Neuronal stem cell (in vitro differentiated cells): ENCODE measurements around the gene RNLS. TPM values are rescaled to one million over a fixed set of nuclear protein-coding genes. Genes with fewer than 3 reads are reported as not detected.

ENCODE experiments used
- DNase-seq: peaks from one replicate; pipeline ENCODE4 v3.0.0-alpha.2; 2013; ENCODE audit warnings: low spot score
- H2AFZ ChIP-seq: one replicate; pipeline ENCODE4 v1.6.1; 2013; ENCODE audit warnings: mild to moderate bottlenecking, low read length, inconsistent platforms
- H2AK5ac ChIP-seq: 2 replicates; pipeline ENCODE4 v1.6.1; 2013; ENCODE audit warnings: low read depth, mild to moderate bottlenecking, inconsistent platforms, low read length, moderate library complexity, mixed read lengths
- H2BK120ac ChIP-seq: 2 replicates; pipeline ENCODE4 v1.6.1; 2013; ENCODE audit warnings: low read depth, mild to moderate bottlenecking, inconsistent platforms, low read length, moderate library complexity, mixed read lengths
- H2BK12ac ChIP-seq: one replicate; pipeline ENCODE4 v1.6.1; 2013; ENCODE audit warnings: low read length, inconsistent platforms
- H2BK15ac ChIP-seq: 2 replicates; pipeline ENCODE4 v1.6.1; 2013; ENCODE audit warnings: mild to moderate bottlenecking, low read length, inconsistent platforms, mixed read lengths
- H2BK5ac ChIP-seq: one replicate; pipeline ENCODE4 v1.6.1; 2013; ENCODE audit warnings: inconsistent platforms, mild to moderate bottlenecking, low read length, moderate library complexity
- H3K14ac ChIP-seq: one replicate; pipeline ENCODE4 v1.6.1; 2013; ENCODE audit warnings: low read length, inconsistent platforms
- H3K18ac ChIP-seq: 2 replicates; pipeline ENCODE4 v1.6.1; 2013; ENCODE audit warnings: low read length, inconsistent platforms
- H3K23ac ChIP-seq: 2 replicates; pipeline ENCODE4 v1.6.1; 2013; ENCODE audit warnings: low read depth, mild to moderate bottlenecking, mixed read lengths, low read length, inconsistent platforms; ENCODE audit not compliant: poor library complexity
- H3K27ac ChIP-seq: replicated peaks from 3 replicates; pipeline ENCODE4 v1.5.1; 2013; ENCODE audit warnings: low read length, inconsistent platforms
- H3K27me3 ChIP-seq, 3 experiments: 2 replicates each; pipeline ENCODE4 v1.6.1; 2013; ENCODE audit warnings: low read length in 3 of 3, mild to moderate bottlenecking in 2 of 3, inconsistent platforms in 1 of 3, low read depth in 1 of 3, mixed read lengths in 1 of 3, moderate library complexity in 1 of 3; ENCODE audit not compliant: control insufficient read depth in 3 of 3, insufficient read depth in 3 of 3
- H3K36me3 ChIP-seq, 2 donors: replicated peaks in 1 of 2; 2 replicates each; pipeline ENCODE4 v1.6.1; 2013; ENCODE audit warnings: low read length in 2 of 2; ENCODE audit not compliant: control insufficient read depth in 2 of 2, insufficient read depth in 2 of 2
- H3K4ac ChIP-seq: 2 replicates; pipeline ENCODE4 v1.6.1; 2013; ENCODE audit warnings: inconsistent platforms, mild to moderate bottlenecking, low read length, moderate library complexity
- H3K4me1 ChIP-seq, 2 donors: 1 replicate in 1 of 2; 2 replicates in 1 of 2; pipeline ENCODE4 v1.6.1; 2013; ENCODE audit warnings: low read length in 2 of 2, low read depth in 1 of 2; ENCODE audit not compliant: control insufficient read depth in 2 of 2, insufficient read depth in 1 of 2
- H3K4me2 ChIP-seq: one replicate; pipeline ENCODE4 v1.6.1; 2013; ENCODE audit warnings: mild to moderate bottlenecking, low read length, inconsistent platforms; ENCODE audit not compliant: insufficient read depth, poor library complexity, severe bottlenecking
- H3K4me3 ChIP-seq, 2 donors: 2 replicates each; pipeline ENCODE4 v1.5.1; 2013; ENCODE audit warnings: low read length in 2 of 2, mild to moderate bottlenecking in 2 of 2, inconsistent platforms in 1 of 2, moderate library complexity in 1 of 2
- H3K79me1 ChIP-seq: one replicate; pipeline ENCODE4 v1.6.1; 2013; ENCODE audit warnings: low read depth, mild to moderate bottlenecking, inconsistent platforms, low read length, moderate library complexity
- H3K9ac ChIP-seq: one replicate; pipeline ENCODE4 v1.6.1; 2013; ENCODE audit warnings: mild to moderate bottlenecking, low read depth, low read length, inconsistent platforms; ENCODE audit not compliant: poor library complexity
- H3K9me3 ChIP-seq, 2 donors: replicated peaks in 1 of 2; 2 replicates each; pipeline versions ENCODE3 to v1.6.1; 2013; ENCODE audit warnings: low read length in 2 of 2, mild to moderate bottlenecking in 2 of 2, inconsistent platforms in 1 of 2, low read depth in 1 of 2, mixed read lengths in 1 of 2, moderate library complexity in 1 of 2; ENCODE audit not compliant: control insufficient read depth in 2 of 2, insufficient read depth in 1 of 2
- H4K8ac ChIP-seq: one replicate; pipeline ENCODE4 v1.6.1; 2013; ENCODE audit warnings: low read depth, mild to moderate bottlenecking, inconsistent platforms, low read length, moderate library complexity
- H4K91ac ChIP-seq: one replicate; pipeline ENCODE4 v1.6.1; 2013; ENCODE audit warnings: low read length, low read depth, mild to moderate bottlenecking, inconsistent platforms; ENCODE audit not compliant: poor library complexity
- whole genome bisulfite sequencing, 2 donors: extraction: QIAGEN DNeasy Blood & Tissue Kit; methylation state at CpG; one replicate each; pipeline ENCODE4 v1.1.7; 2013; ENCODE audit warnings: missing lambda C conversion rate in 2 of 2, mixed read lengths in 1 of 2; ENCODE audit not compliant: insufficient read length in 2 of 2, insufficient replicate concordance in 1 of 2; ENCODE audit errors: extremely low coverage in 2 of 2; 5-methylcytosine and 5-hydroxymethylcytosine counted together
- polyA plus RNA-seq, 2 experiments: library from polyadenylated mRNA; stranded (reverse); fragments of 200-250 nt; gene quantifications; one replicate each; pipeline ENCODE4 v1.2.3, GENCODE V29; 2013

The RNLS gene
- polyA plus RNA-seq (2013, experiment 1 of 2), result 7.2 TPM
- 6.8 TPM for polyA plus RNA-seq (2013, experiment 2 of 2)

DNA sequence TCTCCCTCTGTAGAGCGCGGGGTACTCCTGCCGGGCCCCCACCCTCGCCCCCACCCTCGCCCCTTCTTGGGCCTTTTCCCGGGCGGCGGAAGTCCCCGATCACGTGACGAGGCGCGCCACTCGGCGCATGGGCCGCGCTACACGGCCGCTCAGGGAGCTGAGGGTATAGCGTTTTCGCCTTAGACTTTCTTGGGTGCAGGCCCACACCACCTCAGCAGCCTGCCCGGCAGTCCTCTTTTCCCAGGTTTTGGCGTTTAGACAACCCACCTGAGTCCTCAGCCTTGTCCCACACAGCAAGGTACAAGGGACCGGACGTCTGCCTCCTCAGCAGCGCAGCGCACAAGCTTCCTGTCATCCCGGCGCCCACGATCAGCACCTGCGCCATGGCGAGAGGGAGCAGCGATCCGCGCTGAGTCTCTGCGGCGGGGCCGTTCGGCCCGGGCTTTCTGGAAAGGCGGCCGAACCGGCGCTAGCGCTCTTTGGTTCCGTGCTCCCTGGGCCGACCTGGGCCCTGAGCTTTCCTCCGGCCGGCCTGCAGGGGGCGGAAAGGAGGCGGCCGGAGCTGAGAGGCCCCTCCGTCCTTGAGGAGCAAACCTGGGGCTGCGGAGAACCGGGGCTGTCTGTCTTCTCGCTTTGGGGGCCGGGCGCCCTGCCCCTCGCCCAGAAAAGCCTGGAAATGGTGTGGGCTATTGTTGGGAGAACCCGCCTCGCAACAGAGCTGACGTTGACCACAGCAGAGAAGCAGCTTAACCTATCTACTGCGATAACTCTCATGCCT lies at the start of gene RNLS:
Gene RNLS, minus strand, starts transcription at position 513 of the 778 bp plus-strand sequence.
- Histone ChIP-seq H3K4ac (peak within 1 kb of the TSS; percentile 53), H3K4me2 (peak within 1 kb of the TSS; percentile 83), H3K14ac (no peak within 1 kb of the TSS), H3K4me3 (peak within 1 kb of the TSS in 1 of 2 donors; percentile 88), H3K18ac (peak within 1 kb of the TSS; percentile 93), H2AK5ac (no peak within 1 kb of the TSS), H3K27ac (peak within 1 kb of the TSS; percentile 80), H2AFZ (peak within 1 kb of the TSS; percentile 66), H3K36me3 (no peaks in the 10 kb centered on the region), H2BK15ac (peak within 1 kb of the TSS; percentile 11), H4K8ac (peak within 1 kb of the TSS; percentile 52), H2BK120ac (no peak within 1 kb of the TSS), H2BK12ac (no peak within 1 kb of the TSS), H3K9ac (peak within 1 kb of the TSS; percentile 97), H3K23ac (peak within 1 kb of the TSS; percentile 81), H4K91ac (no peak within 1 kb of the TSS), H2BK5ac (peak within 1 kb of the TSS; percentile 60), H3K9me3 (no peaks in the 10 kb centered on the region), H3K4me1 (no peaks in the 10 kb centered on the region), H3K79me1 (no peaks in the 10 kb centered on the region), H3K27me3 (no peaks in the 10 kb centered on the region)
- no CpG with 5 or more reads among the region's 63 CpGs for WGBS, 2 donors
- peak; percentile 39 for DNase-seq

DNA sequence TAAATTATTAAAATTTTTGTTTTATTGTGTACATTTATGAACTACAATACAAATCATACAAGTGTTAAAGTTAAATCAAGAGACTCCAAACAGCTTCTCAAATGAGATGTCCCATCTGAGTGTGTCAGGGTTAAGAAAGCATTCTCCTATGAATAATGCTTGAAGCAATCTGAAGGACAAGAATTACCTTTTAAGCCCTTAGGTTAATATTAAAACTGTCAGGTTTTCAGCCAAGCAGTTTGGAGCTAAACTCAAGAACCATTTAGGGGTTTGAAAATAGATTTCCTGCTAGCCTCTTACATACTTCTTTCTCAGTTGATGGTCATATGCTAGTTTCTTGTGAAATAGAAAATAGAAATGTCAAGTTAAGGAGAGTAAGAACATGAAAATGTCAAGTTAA lies 41.7 kb upstream of the RNLS start:
- Histone ChIP-seq H2AFZ (no peak overlapping the region), H3K4me2 (no peak overlapping the region), H3K36me3 (no peaks in the 10 kb centered on the region), H3K27ac (no peak overlapping the region), H3K18ac (no peak overlapping the region), H3K79me1 (no peaks in the 10 kb centered on the region), H3K9ac (no peak overlapping the region), H2BK12ac (no peak overlapping the region), H3K4me1 (no peaks in the 10 kb centered on the region), H4K8ac (no peak overlapping the region), H3K23ac (no peak overlapping the region), H2BK120ac (no peak overlapping the region), H2AK5ac (no peak overlapping the region), H4K91ac (no peak overlapping the region), H3K4ac (no peak overlapping the region), H3K4me3 (no peak overlapping the region), H2BK15ac (no peak overlapping the region), H3K27me3 (no peaks in the 10 kb centered on the region), H2BK5ac (no peak overlapping the region), H3K14ac (no peak overlapping the region), H3K9me3 (no peaks in the 10 kb centered on the region)
- DNase-seq, result no peak

GRCh38 chr10:88623835-88624234 lies 40.7 kb upstream of the RNLS start:
- no peaks in the 10 kb centered on the region for H3K27me3 ChIP-seq
- no peak overlapping the region for H2AFZ ChIP-seq
- H3K23ac ChIP-seq, result no peak overlapping the region
- no peak overlapping the region for H2BK120ac ChIP-seq
- H3K27ac ChIP-seq, result no peak overlapping the region
- no CpG with 5 or more reads among the region's 2 CpGs for WGBS, 2 donors
- no peak overlapping the region for H3K18ac ChIP-seq
- H3K4me2 ChIP-seq, result no peak overlapping the region
- no peak overlapping the region for H2AK5ac ChIP-seq
- H3K4me1 ChIP-seq, result no peaks in the 10 kb centered on the region
- H3K14ac ChIP-seq, result no peak overlapping the region
- H3K4ac ChIP-seq, result no peak overlapping the region
- no peaks in the 10 kb centered on the region for H3K36me3 ChIP-seq
- H2BK15ac ChIP-seq, result no peak overlapping the region
- no peak overlapping the region for H2BK12ac ChIP-seq
- no peak overlapping the region for H3K4me3 ChIP-seq
- no peak overlapping the region for H4K91ac ChIP-seq
- H3K9ac ChIP-seq, result no peak overlapping the region
- no peak for DNase-seq
- H3K79me1 ChIP-seq, result no peaks in the 10 kb centered on the region
- H4K8ac ChIP-seq, result no peak overlapping the region
- H3K9me3 ChIP-seq, result no peaks in the 10 kb centered on the region
- H2BK5ac ChIP-seq, result no peak overlapping the region

DNA sequence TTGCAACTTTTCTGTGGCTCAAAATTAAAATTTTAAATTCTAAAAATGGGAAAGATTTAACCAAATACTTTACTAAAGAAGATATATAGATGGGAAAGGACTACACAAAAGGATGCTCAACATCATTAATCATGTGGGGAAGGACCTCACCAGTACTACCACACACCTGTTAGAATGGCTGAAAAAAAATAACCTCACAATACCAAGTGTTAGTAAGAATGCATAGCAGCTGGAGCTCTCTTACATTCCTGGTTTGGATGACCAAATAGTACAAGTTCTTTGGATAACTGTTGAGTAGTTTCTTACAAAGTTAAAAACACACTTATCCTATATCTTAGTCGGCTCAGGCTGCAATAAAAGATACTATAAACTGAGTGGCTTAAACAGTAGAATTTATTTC lies 37.3 kb upstream of the RNLS start:
- H2BK5ac ChIP-seq, result no peak overlapping the region
- H4K8ac ChIP-seq, result no peak overlapping the region
- no CpG with 5 or more reads among the region's 1 CpG for WGBS, 2 donors
- no peak overlapping the region for H3K14ac ChIP-seq
- no peak overlapping the region for H3K9ac ChIP-seq
- H3K18ac ChIP-seq, result no peak overlapping the region
- H3K4me2 ChIP-seq, result no peak overlapping the region
- no peak for DNase-seq
- H3K36me3 ChIP-seq, result no peaks in the 10 kb centered on the region
- H3K23ac ChIP-seq, result no peak overlapping the region
- H2AFZ ChIP-seq, result no peak overlapping the region
- H4K91ac ChIP-seq, result no peak overlapping the region
- no peaks in the 10 kb centered on the region for H3K79me1 ChIP-seq
- H2BK15ac ChIP-seq, result no peak overlapping the region
- no peak overlapping the region for H2BK120ac ChIP-seq
- no peaks in the 10 kb centered on the region for H3K4me1 ChIP-seq
- peaks cover 0 to 2% (median 0%) of the 10 kb centered on the region in 3 experiments for H3K27me3 ChIP-seq
- no peak overlapping the region for H3K4ac ChIP-seq
- no peaks in the 10 kb centered on the region for H3K9me3 ChIP-seq
- H3K4me3 ChIP-seq, result no peak overlapping the region
- H2AK5ac ChIP-seq, result no peak overlapping the region
- H3K27ac ChIP-seq, result no peak overlapping the region
- H2BK12ac ChIP-seq, result no peak overlapping the region
